SKM-1 treated with dmso at 0.1 percent for 144 hours (cell line): ENCODE data around the gene CCNL1.

ENCODE experiments used
- DNase-seq: peaks from one replicate; lab custom pipeline; 2025; ENCODE audit not compliant: unreplicated experiment; lab: John Stamatoyannopoulos, UW

The CCNL1 gene

GRCh38 chr3:157126365-157126764 is 33.6 kb downstream of the CCNL1 start:
- DNase-seq: no peak

- no peak for DNase-seq
Measured at GRCh38 chr3:157125101-157125500, 34.8 kb downstream of the CCNL1 start.

- DNase-seq: no peak
Measured at GRCh38 chr3:157123621-157124020, 36.3 kb downstream of the CCNL1 start.

GRCh38 chr3:157122832-157123427 is 37.0 kb downstream of the CCNL1 start:
- no peak for DNase-seq

- no peak for DNase-seq
Measured at GRCh38 chr3:157122116-157122515, 37.8 kb downstream of the CCNL1 start.

GRCh38 chr3:157121522-157121921 is 38.4 kb downstream of the CCNL1 start:
- no peak for DNase-seq

GRCh38 chr3:157120071-157120892 is 39.7 kb downstream of the CCNL1 start:
- DNase-seq: no peak

- DNase-seq: no peak
Measured at GRCh38 chr3:157119369-157119951, 40.5 kb downstream of the CCNL1 start.

- no peak for DNase-seq
Measured at GRCh38 chr3:157117875-157118654, 41.9 kb downstream of the CCNL1 start.

- no peak for DNase-seq
Measured at GRCh38 chr3:157117206-157117605, 42.7 kb downstream of the CCNL1 start.

GRCh38 chr3:157116017-157116416 is 43.9 kb downstream of the CCNL1 start:
- DNase-seq: no peak

- DNase-seq: no peak
Measured at GRCh38 chr3:157115069-157116006, 44.6 kb downstream of the CCNL1 start.

GRCh38 chr3:157113832-157114505 is 46.0 kb downstream of the CCNL1 start:
- no peak for DNase-seq

GRCh38 chr3:157112536-157112935 is 47.4 kb downstream of the CCNL1 start:
- no peak for DNase-seq

GRCh38 chr3:157111518-157111917 is 48.4 kb downstream of the CCNL1 start:
- DNase-seq: no peak

- DNase-seq: no peak
Measured at GRCh38 chr3:157110761-157111278, 49.1 kb downstream of the CCNL1 start.

- DNase-seq: no peak
Measured at GRCh38 chr3:157109267-157110141, 50.4 kb downstream of the CCNL1 start.

GRCh38 chr3:157107644-157108133 is 52.3 kb downstream of the CCNL1 start:
- DNase-seq: no peak
